Body of pancreas (tissue), 4 donors: ENCODE measurements around the gene LRP2. TPM values are rescaled to one million over a fixed set of nuclear protein-coding genes. Genes with fewer than 3 reads are reported as not detected.

ENCODE experiments used
- ATAC-seq: fragments of 150-250 bp; one replicate; pipeline ENCODE4 v1.9.1; 2016
- DNase-seq, 4 donors: peaks; one replicate each; pipeline ENCODE4 v3.0.0-alpha.2; 2019
- H3K27ac ChIP-seq, 4 donors: fragments of 200-600 bp; sonication (generic); 1 replicate in 3 of 4; 2 replicates in 1 of 4; pipeline versions ENCODE4 v1.5.1 to v1.6.1; 2016 to 2019; ENCODE audit warnings: mild to moderate bottlenecking in 1 of 4, mixed read lengths in 1 of 4, moderate library complexity in 1 of 4
- H3K27me3 ChIP-seq, 2 donors: fragments of 200-600 bp; sonication (generic); one replicate each; pipeline ENCODE4 v1.6.0; 2016; ENCODE audit warnings: mild to moderate bottlenecking in 1 of 2
- H3K36me3 ChIP-seq, 2 donors: fragments of 200-600 bp; sonication (generic); replicated peaks in 1 of 2; 2 replicates each; pipeline ENCODE4 v1.5.1; 2016; ENCODE audit warnings: low read depth in 2 of 2; ENCODE audit not compliant: insufficient read depth in 1 of 2
- H3K4me1 ChIP-seq: fragments of 200-600 bp; sonication (generic); one replicate; pipeline ENCODE4 v1.6.0; 2016
- H3K4me3 ChIP-seq, 2 donors: fragments of 200-600 bp; sonication (generic); 1 replicate in 1 of 2; 2 replicates in 1 of 2; pipeline ENCODE4 v1.5.1; 2016 to 2019
- H3K9me3 ChIP-seq, 3 donors: fragments of 200-600 bp; sonication (generic); 1 replicate in 2 of 3; 2 replicates in 1 of 3; pipeline ENCODE4 v1.5.1; 2016
- CTCF ChIP-seq, 7 experiments: fragments of 450-650 bp in 4 of 7; fragments of 200-600 bp in 3 of 7; sonication (generic) in 3 of 7; IDR thresholded peaks; one replicate each; pipeline ENCODE4 v1.5.1; 2016 to 2019; ENCODE audit warnings: antibody characterized with exemption in 7 of 7
- POLR2A ChIP-seq, 3 donors: fragments of 450-650 bp; IDR thresholded peaks; one replicate each; pipeline ENCODE4 v1.6.1; 2016; ENCODE audit warnings: antibody characterized with exemption in 3 of 3, mild to moderate bottlenecking in 2 of 3
- whole genome bisulfite sequencing, 2 donors: methylation state at CpG; one replicate each; pipeline ENCODE4 v1.1.5; 2017; 5-methylcytosine and 5-hydroxymethylcytosine counted together
- intact Hi-C: fragments of 100-400 bp; cut with DNase I; formaldehyde crosslinking; loops from one replicate; pipeline ENCODE4 v1.15.1; 2023
- total RNA-seq, 2 donors: library from RNA; depleted of rRNA; stranded (reverse); fragments of >200 nt; gene quantifications; one replicate each; pipeline ENCODE4 v1.1.0, GENCODE V29; 2016

The LRP2 gene
- total RNA-seq, 2 donors from 2014 or later: under 0.01 TPM; not detected in 1

DNA sequence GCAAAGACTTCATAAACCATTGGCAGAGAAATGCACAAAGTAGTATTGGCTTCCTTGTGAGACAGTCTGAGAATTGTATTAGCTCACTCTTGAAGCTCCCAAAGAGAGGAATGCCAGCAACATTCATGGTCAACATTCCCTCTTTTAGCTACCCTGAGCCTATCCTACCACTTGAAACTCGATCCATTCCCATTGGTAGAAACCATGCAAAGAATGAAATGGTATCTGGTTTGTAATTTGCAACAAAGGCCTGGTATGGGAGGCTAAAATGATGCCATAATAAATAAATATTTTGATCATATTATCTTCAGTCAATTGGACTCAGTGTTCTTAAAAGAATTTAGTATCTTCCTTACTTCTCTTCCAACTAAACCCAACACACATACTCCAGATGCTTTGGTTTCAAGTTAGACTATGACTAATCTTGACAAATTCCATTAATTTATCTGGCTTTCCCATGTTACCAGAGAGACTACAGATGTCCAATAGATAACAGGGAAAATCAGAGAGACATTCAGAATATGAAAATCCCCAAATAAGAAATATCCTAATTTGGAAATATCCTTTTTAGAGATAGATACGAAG, 190.1 kb downstream of the LRP2 start:
- WGBS, 2 donors: 44 to 56% methylated on average over 2 of the region's 2 CpGs
- H3K36me3 ChIP-seq: no peaks in the 10 kb centered on the region
- H3K9me3 ChIP-seq: no peaks in the 10 kb centered on the region
- TF ChIP-seq CTCF (IDR thresholded peaks at IDR 0.05) (no peak), POLR2A (IDR thresholded peaks at IDR 0.05) (no peak)
- ATAC-seq: no peak
- no peaks in the 10 kb centered on the region for H3K27me3 ChIP-seq
- no peak overlapping the region for H3K4me3 ChIP-seq
- H3K27ac ChIP-seq: no peak overlapping the region
- intact Hi-C loops: no loop called here
- no peak for DNase-seq
- no peaks in the 10 kb centered on the region for H3K4me1 ChIP-seq

- 89 to 91% methylated on average over 3 of the region's 3 CpGs for WGBS, 2 donors
- H3K27ac ChIP-seq: no peak overlapping the region
- H3K36me3 ChIP-seq: no peaks in the 10 kb centered on the region
Measured at GRCh38 chr2:169165791-169166190, 196.5 kb downstream of the LRP2 start.

GRCh38 chr2:169164311-169164710, 198.0 kb downstream of the LRP2 start:
- ATAC-seq: no peak
- DNase-seq: no peak
- Histone ChIP-seq H3K9me3 (no peaks in the 10 kb centered on the region), H3K36me3 (no peaks in the 10 kb centered on the region), H3K4me3 (no peak overlapping the region), H3K4me1 (peaks cover 11% of the 10 kb centered on the region), H3K27me3 (no peaks in the 10 kb centered on the region), H3K27ac (no peak overlapping the region)
- intact Hi-C loops: no loop called here
- WGBS, 2 donors: 62 to 71% methylated on average over 2 of the region's 2 CpGs
- no peak for TF ChIP-seq CTCF (IDR thresholded peaks at IDR 0.05)
- no peak for TF ChIP-seq POLR2A (IDR thresholded peaks at IDR 0.05)

More at GRCh38 chr2:169165791-169166190, 196.5 kb downstream of the LRP2 start:
- Histone ChIP-seq H3K27me3 (no peaks in the 10 kb centered on the region), H3K9me3 (no peaks in the 10 kb centered on the region), H3K4me1 (peaks cover 11% of the 10 kb centered on the region), H3K4me3 (no peak overlapping the region)
- no peak for DNase-seq
- TF ChIP-seq CTCF (IDR thresholded peaks at IDR 0.05): no peak
- no peak for TF ChIP-seq POLR2A (IDR thresholded peaks at IDR 0.05)
- intact Hi-C loops: no loop called here
- no peak for ATAC-seq

GRCh38 chr2:169162613-169163012, 199.7 kb downstream of the LRP2 start:
- intact Hi-C loops: no loop called here
- Histone ChIP-seq H3K27ac (no peak overlapping the region), H3K4me1 (peaks cover 11% of the 10 kb centered on the region), H3K9me3 (no peaks in the 10 kb centered on the region), H3K4me3 (no peak overlapping the region), H3K36me3 (no peaks in the 10 kb centered on the region), H3K27me3 (no peaks in the 10 kb centered on the region)
- DNase-seq (no peak), ATAC-seq (no peak)
- 25 to 41% methylated on average over 4 of the region's 4 CpGs for WGBS, 2 donors
- TF ChIP-seq POLR2A (IDR thresholded peaks at IDR 0.05): no peak
- TF ChIP-seq CTCF (IDR thresholded peaks at IDR 0.05): no peak

DNA sequence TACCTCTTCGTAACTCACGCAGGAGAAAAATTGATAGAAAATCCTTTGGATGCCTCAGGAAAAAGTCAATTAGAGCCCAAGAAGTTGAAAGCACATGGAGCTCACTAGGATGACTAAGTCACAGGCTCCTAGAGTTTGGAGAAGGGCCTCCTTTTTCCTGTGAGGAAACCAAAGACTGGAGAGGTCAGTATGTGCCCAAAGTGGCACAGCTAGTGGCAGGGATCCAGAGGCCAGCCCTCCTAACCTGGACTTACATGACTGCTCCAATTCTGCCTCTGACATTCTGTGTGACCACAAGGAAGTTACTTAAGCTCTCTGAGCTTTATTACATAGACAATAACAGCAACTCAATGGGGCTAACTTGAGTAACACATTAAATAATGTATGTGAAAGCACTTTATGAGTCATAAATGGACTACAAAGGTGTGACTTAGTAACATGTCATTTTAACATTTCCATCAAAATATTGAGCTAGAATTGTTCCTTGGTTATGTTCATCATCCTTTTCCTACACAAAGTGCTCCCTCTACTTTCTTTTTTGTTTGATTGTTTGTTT, 201.3 kb downstream of the LRP2 start:
- H3K9me3 ChIP-seq: no peaks in the 10 kb centered on the region
- H3K4me3 ChIP-seq: no peak overlapping the region
- no peak overlapping the region for H3K27ac ChIP-seq
- no peaks in the 10 kb centered on the region for H3K36me3 ChIP-seq
- intact Hi-C loops: no loop called here
- DNase-seq (no peak), ATAC-seq (no peak)
- WGBS, 2 donors: 94 to 100% methylated on average over 2 of the region's 2 CpGs
- H3K27me3 ChIP-seq: no peaks in the 10 kb centered on the region
- peaks cover 11% of the 10 kb centered on the region for H3K4me1 ChIP-seq
- TF ChIP-seq POLR2A (IDR thresholded peaks at IDR 0.05) (no peak), CTCF (IDR thresholded peaks at IDR 0.05) (no peak)
